WI38 (cell line): ENCODE results near the gene POTEM.
"Not testable (repeated sequence)": the region's sequence is repeated elsewhere in the genome, so short reads cannot be mapped to it uniquely, and the experiment has no call there.

Experiments
- H3K4me3 ChIP-seq: 2 replicates; pipeline ENCODE4 v1.5.1; 2011; ENCODE audit warnings: low read depth, mild to moderate bottlenecking, control low read depth, low read length

POTEM gene

GRCh38 chr14:18967134-18967533 is at the start of gene POTEM:
POTEM (plus strand) TSS chr14:18967434; CDS start chr14:18967486, 52 bp downstream.
- not testable (repeated sequence) for H3K4me3 ChIP-seq

- H3K4me3 ChIP-seq: not testable (repeated sequence)
Measured at GRCh38 chr14:18918345-18918744, 48.9 kb upstream of the POTEM start.

GRCh38 chr14:18920052-18920451 is 47.2 kb upstream of the POTEM start:
- not testable (repeated sequence) for H3K4me3 ChIP-seq

- H3K4me3 ChIP-seq: not testable (repeated sequence)
Measured at GRCh38 chr14:18921055-18921701, 46.1 kb upstream of the POTEM start.

- H3K4me3 ChIP-seq: not testable (repeated sequence)
Measured at GRCh38 chr14:18936848-18937247, 30.4 kb upstream of the POTEM start.

GRCh38 chr14:18938733-18939132 is 28.5 kb upstream of the POTEM start:
- not testable (repeated sequence) for H3K4me3 ChIP-seq

GRCh38 chr14:18949939-18950338 is 17.3 kb upstream of the POTEM start:
- H3K4me3 ChIP-seq: not testable (repeated sequence)

GRCh38 chr14:18953085-18953484 is 14.1 kb upstream of the POTEM start:
- H3K4me3 ChIP-seq: not testable (repeated sequence)

GRCh38 chr14:18955816-18956215 is 11.4 kb upstream of the POTEM start:
- H3K4me3 ChIP-seq: not testable (repeated sequence)

- not testable (repeated sequence) for H3K4me3 ChIP-seq
Measured at GRCh38 chr14:18961576-18961975, 5.7 kb upstream of the POTEM start.

GRCh38 chr14:18962143-18962542 is 5.1 kb upstream of the POTEM start:
- not testable (repeated sequence) for H3K4me3 ChIP-seq

- H3K4me3 ChIP-seq: not testable (repeated sequence)
Measured at GRCh38 chr14:18963276-18963675, 4.0 kb upstream of the POTEM start.

GRCh38 chr14:18964878-18965277 is 2.4 kb upstream of the POTEM start:
- not testable (repeated sequence) for H3K4me3 ChIP-seq

- H3K4me3 ChIP-seq: not testable (repeated sequence)
Measured at GRCh38 chr14:19002566-19002965, 35.3 kb downstream of the POTEM start.

GRCh38 chr14:19006490-19006889 is 39.3 kb downstream of the POTEM start:
- not testable (repeated sequence) for H3K4me3 ChIP-seq

- not testable (repeated sequence) for H3K4me3 ChIP-seq
Measured at GRCh38 chr14:19007678-19008077, 40.4 kb downstream of the POTEM start.

- not testable (repeated sequence) for H3K4me3 ChIP-seq
Measured at GRCh38 chr14:19011029-19011428, 43.8 kb downstream of the POTEM start.

GRCh38 chr14:19011703-19012102 is 44.5 kb downstream of the POTEM start:
- H3K4me3 ChIP-seq: not testable (repeated sequence)

- not testable (repeated sequence) for H3K4me3 ChIP-seq
Measured at GRCh38 chr14:19015185-19015584, 48.0 kb downstream of the POTEM start.

GRCh38 chr14:19025080-19025589 is 57.9 kb downstream of the POTEM start:
- not testable (repeated sequence) for H3K4me3 ChIP-seq

GRCh38 chr14:19026649-19027351 is 59.6 kb downstream of the POTEM start:
- not testable (repeated sequence) for H3K4me3 ChIP-seq

GRCh38 chr14:19027895-19028294 is 60.7 kb downstream of the POTEM start:
- H3K4me3 ChIP-seq: not testable (repeated sequence)
